Naive thymus-derived CD4-positive, alpha-beta T cell (primary cell): ENCODE results near the gene DNM3. TPM values are rescaled to one million over a fixed set of nuclear protein-coding genes. Genes with fewer than 3 reads are reported as not detected.

ENCODE experiments used
- ATAC-seq: fragments of 150-1000 bp; cut with Tn5 transposase; 2 replicates; pipeline ENCODE4 v1.10.0; 2021; ENCODE audit warnings: mild to moderate bottlenecking, moderate library complexity
- CTCF ChIA-PET: fragments of 350-600 bp; sonication (Branson Sonifier 250); formaldehyde crosslinking; loops from one replicate; lab custom pipeline; 2021; ENCODE audit warnings: antibody characterized with exemption; lab: Charles Lee
- POLR2A ChIA-PET: fragments of 350-600 bp; sonication (Branson Sonifier 250); formaldehyde crosslinking; loops from one replicate; lab custom pipeline; 2021; ENCODE audit warnings: antibody characterized with exemption, inconsistent platforms; lab: Charles Lee
- DNase-seq, 9 donors: peaks; one replicate each; pipeline versions ENCODE4 v3.0.0 to v3.0.0-alpha.2; 2020 to 2022; ENCODE audit warnings: mixed read lengths in 1 of 9
- H3K27ac ChIP-seq: one replicate; pipeline ENCODE4 v1.7.0; 2013; ENCODE audit warnings: mild to moderate bottlenecking, low read depth, low read length, moderate library complexity
- H3K27me3 ChIP-seq, 2 donors: one replicate each; pipeline ENCODE4 v1.7.0; 2013; ENCODE audit warnings: low read length in 2 of 2, mild to moderate bottlenecking in 2 of 2, moderate library complexity in 2 of 2; ENCODE audit not compliant: control insufficient read depth in 2 of 2, insufficient read depth in 2 of 2
- H3K36me3 ChIP-seq, 3 experiments: 1 replicate in 2 of 3; 2 replicates in 1 of 3; pipeline ENCODE4 v1.7.0; 2013; ENCODE audit warnings: low read length in 3 of 3, mild to moderate bottlenecking in 3 of 3, moderate library complexity in 1 of 3; ENCODE audit not compliant: insufficient read depth in 3 of 3, control insufficient read depth in 2 of 3
- H3K4me1 ChIP-seq, 2 donors: one replicate each; pipeline ENCODE4 v1.7.0; 2013; ENCODE audit warnings: low read length in 2 of 2, mild to moderate bottlenecking in 2 of 2, moderate library complexity in 1 of 2; ENCODE audit not compliant: control insufficient read depth in 2 of 2, insufficient read depth in 2 of 2
- H3K4me3 ChIP-seq: 2 replicates; pipeline ENCODE4 v1.7.0; 2013; ENCODE audit warnings: mild to moderate bottlenecking, low read length
- H3K9me3 ChIP-seq, 3 experiments: 1 replicate in 2 of 3; 2 replicates in 1 of 3; pipeline ENCODE4 v1.7.0; 2013; ENCODE audit warnings: low read length in 3 of 3; ENCODE audit not compliant: control insufficient read depth in 2 of 3
- H3K27ac Mint-ChIP-seq, 9 donors: one replicate each; pipeline ENCODE4 v1.8.0; 2020 to 2022; ENCODE audit warnings: mixed read lengths in 9 of 9, mild to moderate bottlenecking in 8 of 9, moderate library complexity in 5 of 9, inconsistent platforms in 2 of 9
- H3K27me3 Mint-ChIP-seq, 5 donors: one replicate each; pipeline ENCODE4 v1.8.0; 2021 to 2022; ENCODE audit warnings: mixed read lengths in 5 of 5, mild to moderate bottlenecking in 1 of 5
- H3K36me3 Mint-ChIP-seq, 5 donors: one replicate each; pipeline ENCODE4 v1.8.0; 2020 to 2022; ENCODE audit warnings: mixed read lengths in 5 of 5, mild to moderate bottlenecking in 3 of 5, inconsistent platforms in 1 of 5
- H3K4me1 Mint-ChIP-seq, 7 donors: one replicate each; pipeline ENCODE4 v1.8.0; 2020 to 2022; ENCODE audit warnings: mixed read lengths in 7 of 7, mild to moderate bottlenecking in 3 of 7, inconsistent platforms in 1 of 7
- H3K4me3 Mint-ChIP-seq, 10 donors: one replicate each; pipeline ENCODE4 v1.8.0; 2020 to 2022; ENCODE audit warnings: mild to moderate bottlenecking in 10 of 10, mixed read lengths in 10 of 10, moderate library complexity in 6 of 10, inconsistent platforms in 2 of 10
- H3K9me3 Mint-ChIP-seq, 11 donors: one replicate each; pipeline ENCODE4 v1.8.0; 2020 to 2022; ENCODE audit warnings: mixed read lengths in 11 of 11, mild to moderate bottlenecking in 4 of 11, inconsistent platforms in 1 of 11, moderate library complexity in 1 of 11
- intact Hi-C, 2 donors: fragments of 100-400 bp; cut with micrococcal nuclease; formaldehyde crosslinking; loops; one replicate each; pipeline ENCODE4 v1.15.1; 2023
- polyA plus RNA-seq, 2 donors: library from polyadenylated mRNA; unstranded; fragments of 300-500 nt; fragmentation: Illumina TruSeq; gene quantifications; one replicate each; pipeline ENCODE4 v1.2.3, GENCODE V29; 2021
- total RNA-seq, 6 experiments: library from RNA in 5 of 6; stranded (reverse) in 5 of 6; gene quantifications; 1 replicate in 5 of 6; 2 replicates in 1 of 6; pipeline ENCODE4 v1.2.3 and lab custom pipeline; 2021 to 2026

Gene DNM3
- total and polyA plus RNA-seq, 7 experiments from 2014 or later: 1.2 to 2.5 (median 2.0) TPM

GRCh38 chr1:172147541-172147940 is 306.2 kb downstream of the DNM3 start:
- ChIA-PET POLR2A (no interaction called here), CTCF (interaction anchor here (0.6 kb wide), 1 partner anchor 299 kb away, joined by 3 read pairs; no protein-coding TSS in a partner anchor)
- H3K36me3 ChIP-seq: no peaks in the 10 kb centered on the region
- H3K9me3 ChIP-seq: no peaks in the 10 kb centered on the region
- intact Hi-C loops: loop anchor here in 1 of 2 donors (5.0 kb wide), 1 partner anchor 110 kb away; no protein-coding TSS in a partner anchor
- no peak overlapping the region for H3K4me3 ChIP-seq
- DNase-seq (no peak), ATAC-seq (no peak)
- H3K4me1 ChIP-seq: no peaks in the 10 kb centered on the region
- Mint-ChIP-seq H3K27me3 (no peaks in the 10 kb centered on the region), H3K36me3 (peaks cover 0 to 5% (median 0%) of the 10 kb centered on the region in 5 donors), H3K27ac (no peak overlapping the region), H3K4me1 (peaks cover 0 to 16% (median 0%) of the 10 kb centered on the region in 7 donors), H3K9me3 (peaks cover 0 to under 1% (median 0%) of the 10 kb centered on the region in 11 donors), H3K4me3 (no peak overlapping the region)
- no peaks in the 10 kb centered on the region for H3K27me3 ChIP-seq
- H3K27ac ChIP-seq: no peak overlapping the region

GRCh38 chr1:172148213-172148612 is 306.9 kb downstream of the DNM3 start:
- H3K27ac ChIP-seq: no peak overlapping the region
- POLR2A ChIA-PET: no interaction called here
- H3K4me3 ChIP-seq: no peak overlapping the region
- DNase-seq (no peak), ATAC-seq (no peak)
- Mint-ChIP-seq H3K4me3 (no peak overlapping the region), H3K27ac (no peak overlapping the region), H3K4me1 (peaks cover 0 to 16% (median 0%) of the 10 kb centered on the region in 7 donors), H3K9me3 (peaks cover 0 to 2% (median 0%) of the 10 kb centered on the region in 11 donors), H3K36me3 (peaks cover 0 to 5% (median 0%) of the 10 kb centered on the region in 5 donors), H3K27me3 (no peaks in the 10 kb centered on the region)
- no peaks in the 10 kb centered on the region for H3K36me3 ChIP-seq
- no peaks in the 10 kb centered on the region for H3K4me1 ChIP-seq
- no peaks in the 10 kb centered on the region for H3K27me3 ChIP-seq
- CTCF ChIA-PET: interaction anchor here (0.6 kb wide), 2 partner anchors 67 to 299 kb away, joined by 3 read pairs; no protein-coding TSS in a partner anchor
- no peaks in the 10 kb centered on the region for H3K9me3 ChIP-seq
- intact Hi-C loops: loop anchor here in 1 of 2 donors (5.0 kb wide), 1 partner anchor 109 kb away; no protein-coding TSS in a partner anchor

DNA sequence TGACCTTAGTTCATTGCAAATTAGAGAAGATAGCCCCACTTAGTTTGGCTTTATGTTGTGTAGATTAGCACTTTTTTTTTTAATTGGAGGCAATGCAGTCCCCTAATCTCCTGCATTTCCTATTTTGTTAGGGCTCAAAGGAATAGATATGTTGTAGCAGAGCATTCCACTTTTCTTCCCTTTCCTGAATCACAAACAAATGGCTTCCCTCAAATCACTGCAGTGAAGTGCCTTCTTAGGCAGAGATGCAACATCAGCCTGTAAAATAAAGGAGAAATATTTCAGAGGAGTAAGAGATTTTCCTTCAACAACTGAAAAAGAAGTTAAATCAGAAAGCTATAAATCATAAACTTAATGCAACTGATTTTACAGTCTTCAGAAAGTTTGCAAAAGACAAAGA is 307.4 kb downstream of the DNM3 start:
- Histone ChIP-seq H3K9me3 (no peaks in the 10 kb centered on the region), H3K36me3 (no peaks in the 10 kb centered on the region), H3K4me1 (no peaks in the 10 kb centered on the region), H3K27ac (no peak overlapping the region), H3K27me3 (no peaks in the 10 kb centered on the region), H3K4me3 (no peak overlapping the region)
- POLR2A ChIA-PET: no interaction called here
- peaks cover 0 to 2% (median 0%) of the 10 kb centered on the region in 11 donors for H3K9me3 Mint-ChIP-seq
- DNase-seq (no peak), ATAC-seq (no peak)
- peaks cover 0 to 16% (median 0%) of the 10 kb centered on the region in 7 donors for H3K4me1 Mint-ChIP-seq
- no peaks in the 10 kb centered on the region for H3K27me3 Mint-ChIP-seq
- CTCF ChIA-PET: interaction anchor here (0.6 to 0.7 kb wide), 2 partner anchors 67 to 159 kb away, joined by 3 read pairs; no protein-coding TSS in a partner anchor
- no peak overlapping the region for H3K27ac Mint-ChIP-seq
- intact Hi-C loops: loop anchor here in 1 of 2 donors (5.0 kb wide), 1 partner anchor 109 kb away; no protein-coding TSS in a partner anchor
- H3K4me3 Mint-ChIP-seq: no peak overlapping the region
- H3K36me3 Mint-ChIP-seq: peaks cover 0 to 7% (median 0%) of the 10 kb centered on the region in 5 donors

DNA sequence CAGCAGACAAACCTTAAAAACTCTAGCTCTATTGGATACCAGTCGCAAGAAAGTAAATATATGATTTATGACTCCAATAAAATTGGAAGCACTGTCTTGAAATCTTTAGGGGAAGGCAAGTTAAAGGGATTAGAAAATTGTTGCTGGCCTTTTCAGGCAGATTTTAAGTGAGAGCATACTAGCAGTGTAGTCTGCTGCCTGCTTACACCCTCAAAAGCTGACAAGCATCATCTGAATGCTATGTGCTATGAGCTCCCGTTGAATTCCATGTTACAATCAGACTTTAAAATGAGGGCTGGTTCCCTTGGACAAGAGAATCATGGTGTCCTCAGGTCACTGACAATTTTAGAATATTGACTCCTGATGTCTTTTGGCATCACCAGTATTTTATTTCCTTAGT is 308.0 kb downstream of the DNM3 start:
- Histone ChIP-seq H3K36me3 (no peaks in the 10 kb centered on the region), H3K27me3 (no peaks in the 10 kb centered on the region), H3K4me3 (no peak overlapping the region), H3K9me3 (no peaks in the 10 kb centered on the region), H3K4me1 (no peaks in the 10 kb centered on the region), H3K27ac (no peak overlapping the region)
- DNase-seq (no peak), ATAC-seq (no peak)
- peaks cover 0 to 2% (median 0%) of the 10 kb centered on the region in 11 donors for H3K9me3 Mint-ChIP-seq
- H3K27me3 Mint-ChIP-seq: no peaks in the 10 kb centered on the region
- no peak overlapping the region for H3K4me3 Mint-ChIP-seq
- peaks cover 0 to 9% (median 0%) of the 10 kb centered on the region in 5 donors for H3K36me3 Mint-ChIP-seq
- ChIA-PET POLR2A (no interaction called here), CTCF (interaction anchor here (0.7 kb wide), 1 partner anchor 159 kb away, joined by 3 read pairs; no protein-coding TSS in a partner anchor)
- intact Hi-C loops: loop anchor here in 1 of 2 donors (5.0 kb wide), 1 partner anchor 108 kb away; no protein-coding TSS in a partner anchor
- H3K27ac Mint-ChIP-seq: no peak overlapping the region
- peaks cover 0 to 17% (median under 1%) of the 10 kb centered on the region in 7 donors for H3K4me1 Mint-ChIP-seq

DNA sequence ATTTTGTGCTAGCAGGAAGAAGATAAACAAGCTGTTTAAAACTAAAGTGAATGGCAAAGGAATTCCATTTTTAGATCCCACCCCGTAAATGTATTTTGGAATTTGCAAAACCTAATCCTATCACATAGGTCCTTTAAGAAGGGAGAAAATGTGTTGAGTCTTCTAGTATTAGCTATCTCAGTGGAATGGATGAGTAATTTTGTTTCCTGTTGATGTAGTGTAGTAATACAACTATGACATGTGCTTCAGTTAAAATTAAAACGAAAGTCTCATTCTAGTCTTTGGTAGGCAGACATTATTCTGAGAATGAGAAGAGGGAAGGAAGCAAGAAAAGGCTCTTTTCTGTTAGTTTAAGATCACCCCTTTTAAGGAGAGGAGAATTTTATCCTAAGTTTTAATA is 313.3 kb downstream of the DNM3 start:
- ChIA-PET POLR2A (interaction anchor here (0.7 kb wide), 1 partner anchor 391 kb away, joined by 4 read pairs; no protein-coding TSS in a partner anchor), CTCF (interaction anchor here (1.3 kb wide), 1 partner anchor 152 kb away, joined by 3 read pairs; no protein-coding TSS in a partner anchor)
- ATAC-seq (no peak), DNase-seq (peak in 1 of 9 donors; percentile 3)
- H3K4me3 ChIP-seq: no peak overlapping the region
- H3K27ac Mint-ChIP-seq: peak overlapping the region in 8 of 9 donors; percentile 1 to 90 (median 36)
- H3K9me3 Mint-ChIP-seq: peaks cover 0 to 3% (median 0%) of the 10 kb centered on the region in 11 donors
- intact Hi-C loops: loop anchor here (1.0 to 10.0 kb wide), 2 partner anchors 27 to 120 kb away; no protein-coding TSS in a partner anchor
- no peaks in the 10 kb centered on the region for H3K4me1 ChIP-seq
- peak overlapping the region in 4 of 10 donors; percentile 2 to 61 (median 12) for H3K4me3 Mint-ChIP-seq
- H3K27me3 Mint-ChIP-seq: no peaks in the 10 kb centered on the region
- no peak overlapping the region for H3K27ac ChIP-seq
- H3K36me3 ChIP-seq: no peaks in the 10 kb centered on the region
- peaks cover 4 to 8% (median 6%) of the 10 kb centered on the region in 7 donors for H3K4me1 Mint-ChIP-seq
- H3K36me3 Mint-ChIP-seq: peaks cover 0 to 8% (median 3%) of the 10 kb centered on the region in 5 donors
- H3K27me3 ChIP-seq: no peaks in the 10 kb centered on the region
- no peaks in the 10 kb centered on the region for H3K9me3 ChIP-seq

GRCh38 chr1:172155766-172156165 is 314.5 kb downstream of the DNM3 start:
- ChIA-PET POLR2A (no interaction called here), CTCF (interaction anchor here (1.3 kb wide), 1 partner anchor 153 kb away, joined by 3 read pairs; no protein-coding TSS in a partner anchor)
- H3K36me3 ChIP-seq: no peaks in the 10 kb centered on the region
- no peak overlapping the region for H3K27ac ChIP-seq
- no peaks in the 10 kb centered on the region for H3K4me1 ChIP-seq
- Mint-ChIP-seq H3K27me3 (no peaks in the 10 kb centered on the region), H3K9me3 (peaks cover 0 to 3% (median 0%) of the 10 kb centered on the region in 11 donors), H3K4me3 (no peak overlapping the region), H3K36me3 (peaks cover 0 to 8% (median 3%) of the 10 kb centered on the region in 5 donors), H3K27ac (peak overlapping the region in 2 of 9 donors; percentile 14 to 16), H3K4me1 (peaks cover 4 to 8% (median 6%) of the 10 kb centered on the region in 7 donors)
- no peaks in the 10 kb centered on the region for H3K27me3 ChIP-seq
- no peak for ATAC-seq
- no peak overlapping the region for H3K4me3 ChIP-seq
- H3K9me3 ChIP-seq: no peaks in the 10 kb centered on the region
- intact Hi-C loops: loop anchor here in 1 of 2 donors (10.0 kb wide), 1 partner anchor 119 kb away; no protein-coding TSS in a partner anchor
- no peak for DNase-seq
